Measurements from ENCODE around the gene KRT78.
A peak's percentile ranks its signal among the peaks of the same experiment; 100 is the strongest.
"Not testable (repeated sequence)": the region's sequence is repeated elsewhere in the genome, so short reads cannot be mapped to it uniquely, and the experiment has no call there.

Gene KRT78

GRCh38 chr12:52795694-52796428 lies 52.9 kb downstream of the KRT78 start, which contains the start of gene KRT3:
KRT3 (minus strand) TSS chr12:52796117; CDS start chr12:52796042, 75 bp downstream.
- no peaks in the 10 kb centered on the region for H3K36me3 Mint-ChIP-seq
- H3K27ac Mint-ChIP-seq, result no peak within 1 kb of the TSS
- H3K27me3 Mint-ChIP-seq, result peaks cover 32% of the 10 kb centered on the region
- no peak within 1 kb of the TSS for H3K4me3 Mint-ChIP-seq
- no peaks in the 10 kb centered on the region for H3K4me1 Mint-ChIP-seq
- no peaks in the 10 kb centered on the region for H3K9me3 Mint-ChIP-seq
- ATAC-seq, result no peak

DNA sequence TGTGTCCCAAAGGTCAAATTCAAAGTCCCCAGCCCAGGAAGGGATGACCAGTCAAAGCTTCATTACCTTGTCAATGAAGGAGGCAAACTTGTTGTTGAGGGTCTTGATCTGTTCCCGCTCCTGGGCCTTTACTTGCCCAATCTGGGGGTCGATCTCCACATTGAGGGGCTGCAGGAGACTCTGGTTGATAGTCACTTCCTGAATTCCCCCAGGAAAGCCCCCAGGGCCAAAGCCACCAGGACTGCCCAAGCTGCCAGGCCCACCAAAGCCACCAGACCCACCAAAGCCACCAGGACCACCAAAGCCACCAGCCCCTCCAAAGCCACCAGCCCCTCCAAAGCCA lies 53.5 kb downstream of the KRT78 start:
- H3K27me3 Mint-ChIP-seq, result peaks cover 38% of the 10 kb centered on the region
- H3K4me1 Mint-ChIP-seq, H3K27ac Mint-ChIP-seq, H3K4me3 Mint-ChIP-seq, H3K9me3 Mint-ChIP-seq, ATAC-seq, H3K36me3 Mint-ChIP-seq: not testable (repeated sequence)

DNA sequence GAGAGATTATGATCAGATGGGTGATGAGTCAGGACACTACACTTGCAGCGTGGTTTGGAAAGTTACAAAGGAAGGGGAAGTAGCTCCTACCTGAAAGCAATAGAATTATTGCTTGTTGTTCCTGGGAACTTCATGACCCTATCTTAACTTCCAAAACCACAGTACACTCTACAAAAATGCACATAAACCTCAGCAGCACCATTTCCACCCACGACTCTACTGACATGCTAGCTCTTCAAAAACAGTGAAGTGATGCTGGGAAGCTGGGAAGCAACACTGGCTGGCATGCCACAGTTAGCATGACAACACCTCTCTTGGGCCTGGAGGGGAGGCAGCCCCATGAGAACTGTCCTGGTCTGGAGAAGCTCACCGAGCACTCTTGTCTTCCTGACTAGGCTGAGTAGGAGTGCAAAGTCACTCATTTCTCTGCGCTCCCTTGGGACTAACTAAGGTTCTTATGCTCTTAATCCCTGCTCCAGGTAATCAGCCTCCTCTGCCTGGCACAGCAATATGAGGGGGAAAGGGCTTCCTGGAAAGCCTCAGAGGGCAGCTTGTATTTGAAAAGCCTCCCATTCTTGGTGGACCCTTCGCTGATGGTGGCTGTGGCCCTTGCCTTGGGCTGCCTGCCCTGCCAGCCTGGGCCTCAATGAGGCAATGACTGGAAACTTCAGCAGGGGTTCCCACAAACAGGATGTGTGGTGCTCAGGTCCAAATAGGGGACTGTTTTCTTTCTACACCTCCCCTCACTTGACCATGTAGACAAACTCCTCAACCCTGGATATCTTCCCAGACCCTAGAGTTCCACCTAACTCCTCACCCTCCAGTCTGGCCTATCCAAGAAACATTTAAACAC lies 54.1 kb downstream of the KRT78 start:
- Mint-ChIP-seq H3K4me1 (peaks cover 8% of the 10 kb centered on the region), H3K9me3 (no peaks in the 10 kb centered on the region), H3K36me3 (no peaks in the 10 kb centered on the region), H3K4me3 (no peak overlapping the region), H3K27ac (no peak overlapping the region), H3K27me3 (peaks cover 44% of the 10 kb centered on the region)
- peak; percentile 18 for ATAC-seq

DNA sequence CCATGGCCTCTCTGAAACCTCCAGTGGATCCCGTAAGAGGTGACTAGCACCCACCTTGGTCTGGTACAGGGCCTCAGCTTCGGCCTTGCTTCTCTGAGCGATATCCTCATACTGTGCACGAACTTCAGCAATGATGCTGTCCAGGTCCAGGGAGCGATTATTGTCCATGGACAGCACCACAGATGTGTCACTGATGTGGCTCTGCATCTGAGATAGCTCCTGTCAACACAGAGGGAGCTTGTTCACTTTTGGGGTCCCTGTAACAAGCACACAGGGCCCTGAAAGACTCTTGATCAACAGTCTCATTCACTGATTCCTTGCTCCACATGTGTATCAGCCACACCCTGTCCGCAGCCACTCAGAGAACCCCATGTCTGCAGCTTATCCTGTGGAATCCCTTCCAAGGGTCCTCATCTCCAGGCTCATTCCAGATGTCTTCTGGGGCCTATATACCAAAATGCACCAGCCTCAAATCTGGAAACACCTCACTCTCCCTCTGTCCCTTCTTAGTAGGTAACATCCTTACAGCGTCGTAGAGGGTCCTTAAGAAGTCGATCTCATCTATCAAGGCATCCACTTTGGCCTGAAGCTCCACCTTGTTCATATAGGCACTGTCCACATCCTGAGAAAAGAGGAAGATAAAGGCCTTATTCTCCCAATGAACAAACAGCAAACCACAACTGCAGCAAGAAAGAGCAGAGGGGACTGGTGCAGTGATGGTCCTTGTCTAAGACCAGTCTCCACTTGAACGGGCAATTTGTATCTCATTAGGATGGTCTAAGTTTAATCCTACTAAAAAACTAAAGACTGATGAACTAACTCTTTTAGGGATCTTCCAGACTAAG lies 56.4 kb downstream of the KRT78 start:
- Mint-ChIP-seq H3K36me3 (no peaks in the 10 kb centered on the region), H3K27ac (no peak overlapping the region), H3K4me1 (peaks cover 8% of the 10 kb centered on the region), H3K9me3 (no peaks in the 10 kb centered on the region), H3K27me3 (peaks cover 60% of the 10 kb centered on the region), H3K4me3 (no peak overlapping the region)
- no peak for ATAC-seq

DNA sequence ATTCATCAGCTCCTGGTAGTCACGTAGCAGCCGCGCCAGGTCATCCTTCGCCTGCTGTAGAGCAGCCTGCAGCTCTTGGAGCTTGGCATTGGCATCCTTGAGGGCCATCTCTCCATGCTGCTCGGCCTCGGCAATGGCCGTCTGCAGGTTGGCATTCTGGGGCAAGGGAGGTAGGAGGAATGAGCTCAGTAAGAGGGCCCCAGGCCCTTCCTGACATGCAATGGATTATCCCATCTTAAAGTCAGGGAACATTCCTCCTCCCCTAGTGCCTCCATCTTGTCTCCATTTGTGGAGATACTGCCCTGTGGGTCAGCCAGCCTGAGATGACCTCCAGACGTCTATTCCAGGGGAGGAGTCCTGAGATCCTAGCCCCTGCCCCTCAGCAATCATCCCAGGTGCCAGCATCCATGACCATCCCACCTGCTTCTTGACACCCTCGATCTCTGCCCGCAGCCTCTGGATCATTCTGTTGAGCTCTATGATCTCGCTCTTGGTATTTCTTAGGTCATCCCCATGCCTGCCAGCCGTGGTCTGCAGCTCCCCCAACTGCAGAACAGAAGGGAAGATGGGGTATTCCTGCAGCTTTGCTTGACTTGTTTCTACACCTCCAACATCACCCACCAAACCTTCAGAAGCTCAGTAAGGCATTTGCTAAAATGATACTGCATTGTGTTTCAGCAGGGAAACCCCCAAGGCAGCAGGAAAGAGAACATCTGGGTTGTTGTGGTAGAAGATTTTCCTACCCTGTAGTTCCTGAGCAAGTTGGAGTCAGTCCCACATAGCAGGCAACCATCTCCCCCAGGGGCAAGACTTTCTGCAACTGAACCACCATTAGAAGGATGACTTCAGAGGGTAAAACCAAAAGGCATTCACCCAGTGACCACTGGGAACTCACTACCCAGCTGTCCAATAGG lies 57.3 kb downstream of the KRT78 start:
- ATAC-seq, result no peak

GRCh38 chr12:52790427-52791270 lies 58.1 kb downstream of the KRT78 start:
- no peak for ATAC-seq
- no peak overlapping the region for H3K4me3 Mint-ChIP-seq
- H3K9me3 Mint-ChIP-seq, result peaks cover 2% of the 10 kb centered on the region
- H3K36me3 Mint-ChIP-seq, result no peaks in the 10 kb centered on the region
- H3K27me3 Mint-ChIP-seq, result peaks cover 54% of the 10 kb centered on the region
- no peak overlapping the region for H3K27ac Mint-ChIP-seq
- peaks cover 8% of the 10 kb centered on the region for H3K4me1 Mint-ChIP-seq

More for the DNA sequence above, 57.3 kb downstream of the KRT78 start:
- Mint-ChIP-seq H3K27me3 (peaks cover 60% of the 10 kb centered on the region), H3K36me3 (no peaks in the 10 kb centered on the region), H3K4me1 (peaks cover 8% of the 10 kb centered on the region), H3K9me3 (no peaks in the 10 kb centered on the region), H3K27ac (no peak overlapping the region), H3K4me3 (no peak overlapping the region)

GRCh38 chr12:52789637-52790426 lies 59.0 kb downstream of the KRT78 start:
- Mint-ChIP-seq H3K36me3 (no peaks in the 10 kb centered on the region), H3K4me1 (peaks cover 8% of the 10 kb centered on the region), H3K4me3 (no peak overlapping the region), H3K27ac (no peak overlapping the region), H3K9me3 (peaks cover 3% of the 10 kb centered on the region), H3K27me3 (peaks cover 46% of the 10 kb centered on the region)
- ATAC-seq, result no peak

GRCh38 chr12:52788876-52789636 lies 59.7 kb downstream of the KRT78 start:
- no peak overlapping the region for H3K27ac Mint-ChIP-seq
- peaks cover 8% of the 10 kb centered on the region for H3K4me1 Mint-ChIP-seq

DNA sequence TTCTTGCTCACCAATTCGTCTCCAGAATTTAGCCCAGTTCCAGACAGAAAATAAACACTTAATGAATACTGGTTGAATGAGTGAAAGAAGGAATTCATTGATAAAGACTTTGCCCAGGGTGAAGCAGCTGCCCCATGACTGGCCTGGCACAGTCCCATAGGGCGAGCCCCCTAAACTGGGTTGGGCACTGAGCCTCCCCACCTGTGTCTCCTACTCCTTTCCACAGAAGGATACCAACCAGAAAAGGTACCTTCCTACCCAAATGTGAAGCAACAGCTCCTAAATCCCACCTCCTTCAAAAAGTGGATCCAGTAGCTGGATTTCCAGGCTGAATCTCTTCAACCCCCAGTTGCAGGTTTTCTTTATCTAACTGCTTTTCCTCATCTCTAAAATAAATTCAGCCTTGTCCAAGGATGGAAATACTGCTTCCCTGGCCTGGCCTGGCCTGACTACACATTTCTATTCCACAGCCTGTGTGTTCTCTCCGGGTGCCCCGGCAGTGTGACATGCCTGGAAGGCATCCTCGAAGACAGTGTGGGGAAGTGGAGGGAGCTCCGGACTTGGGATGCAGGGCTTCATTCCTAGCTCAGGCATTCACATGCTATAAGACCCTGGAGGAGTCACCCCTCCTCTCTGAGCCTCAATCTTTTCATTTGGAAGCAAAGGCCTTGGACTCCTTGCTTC lies 60.5 kb downstream of the KRT78 start:
- peaks cover 3% of the 10 kb centered on the region for H3K9me3 Mint-ChIP-seq
- peaks cover 41% of the 10 kb centered on the region for H3K27me3 Mint-ChIP-seq
- peaks cover 8% of the 10 kb centered on the region for H3K4me1 Mint-ChIP-seq

More at GRCh38 chr12:52788876-52789636, 59.7 kb downstream of the KRT78 start:
- H3K4me3 Mint-ChIP-seq, result no peak overlapping the region
- H3K36me3 Mint-ChIP-seq, result no peaks in the 10 kb centered on the region
- peaks cover 42% of the 10 kb centered on the region for H3K27me3 Mint-ChIP-seq
- no peak for ATAC-seq
- peaks cover 3% of the 10 kb centered on the region for H3K9me3 Mint-ChIP-seq

More for the DNA sequence above, 60.5 kb downstream of the KRT78 start:
- H3K4me3 Mint-ChIP-seq, result no peak overlapping the region
- no peaks in the 10 kb centered on the region for H3K36me3 Mint-ChIP-seq
- no peak overlapping the region for H3K27ac Mint-ChIP-seq
- no peak for ATAC-seq

Measured in stimulated activated memory B cell treated with anti-CD40 and anti-IgM and Interleukin-4, amounts not matched to agents 10 μg/mL and 1 μg/mL and 100 μg/mL, for 72 hours (primary cell).